NCI-H526 treated with DMSO at 0.1 percent for 48 hours (cell line): ENCODE results near the gene EGFR.

Source experiments
- DNase-seq: peaks from one replicate; lab custom pipeline; 2025; lab: John Stamatoyannopoulos, UW

Gene EGFR

DNA sequence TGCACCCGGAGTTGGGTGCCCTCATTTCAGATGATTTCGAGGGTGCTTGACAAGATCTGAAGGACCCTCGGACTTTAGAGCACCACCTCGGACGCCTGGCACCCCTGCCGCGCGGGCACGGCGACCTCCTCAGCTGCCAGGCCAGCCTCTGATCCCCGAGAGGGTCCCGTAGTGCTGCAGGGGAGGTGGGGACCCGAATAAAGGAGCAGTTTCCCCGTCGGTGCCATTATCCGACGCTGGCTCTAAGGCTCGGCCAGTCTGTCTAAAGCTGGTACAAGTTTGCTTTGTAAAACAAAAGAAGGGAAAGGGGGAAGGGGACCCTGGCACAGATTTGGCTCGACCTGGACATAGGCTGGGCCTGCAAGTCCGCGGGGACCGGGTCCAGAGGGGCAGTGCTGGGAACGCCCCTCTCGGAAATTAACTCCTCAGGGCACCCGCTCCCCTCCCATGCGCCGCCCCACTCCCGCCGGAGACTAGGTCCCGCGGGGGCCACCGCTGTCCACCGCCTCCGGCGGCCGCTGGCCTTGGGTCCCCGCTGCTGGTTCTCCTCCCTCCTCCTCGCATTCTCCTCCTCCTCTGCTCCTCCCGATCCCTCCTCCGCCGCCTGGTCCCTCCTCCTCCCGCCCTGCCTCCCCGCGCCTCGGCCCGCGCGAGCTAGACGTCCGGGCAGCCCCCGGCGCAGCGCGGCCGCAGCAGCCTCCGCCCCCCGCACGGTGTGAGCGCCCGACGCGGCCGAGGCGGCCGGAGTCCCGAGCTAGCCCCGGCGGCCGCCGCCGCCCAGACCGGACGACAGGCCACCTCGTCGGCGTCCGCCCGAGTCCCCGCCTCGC is at the start of gene EGFR:
EGFR (plus strand) TSS at position 657 of the 830 bp plus-strand sequence. CDS start 261 bp downstream, outside the sequence.
- DNase-seq: no peak

DNA sequence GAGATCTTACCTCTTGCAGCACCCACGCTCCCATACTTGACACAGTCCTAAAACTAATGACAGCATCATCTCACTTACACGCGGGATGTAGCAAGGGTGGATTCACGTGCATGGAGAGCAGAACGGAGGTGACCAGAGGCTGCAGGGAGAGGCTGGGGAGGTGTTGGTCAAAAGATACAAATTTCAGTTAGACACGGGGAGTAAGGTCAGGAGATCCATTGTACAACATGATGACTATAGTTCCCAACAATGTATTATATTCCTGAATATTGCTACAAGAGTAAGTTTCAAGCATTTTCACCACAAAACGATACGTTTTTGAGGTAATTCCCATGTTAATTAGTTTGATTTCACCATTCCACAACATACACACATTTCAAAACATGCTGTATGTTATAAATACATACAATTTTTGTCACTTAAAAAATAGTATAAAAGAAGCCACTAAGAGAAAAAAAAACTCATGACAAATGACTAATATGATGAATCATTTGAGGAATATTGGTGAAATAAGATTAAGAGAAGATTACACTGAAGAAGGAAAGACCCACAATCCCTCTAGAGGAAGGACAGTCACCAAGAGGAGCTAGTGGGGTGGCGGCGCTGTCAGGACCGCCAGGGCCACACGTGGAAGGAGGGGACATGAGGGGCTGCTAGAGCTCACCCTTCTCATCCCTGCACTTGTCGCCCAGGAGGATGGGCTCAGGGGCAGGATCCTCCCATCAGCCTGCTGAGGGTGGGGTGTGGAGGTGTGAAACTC is 49.4 kb upstream of the EGFR start:
- DNase-seq: no peak

DNA sequence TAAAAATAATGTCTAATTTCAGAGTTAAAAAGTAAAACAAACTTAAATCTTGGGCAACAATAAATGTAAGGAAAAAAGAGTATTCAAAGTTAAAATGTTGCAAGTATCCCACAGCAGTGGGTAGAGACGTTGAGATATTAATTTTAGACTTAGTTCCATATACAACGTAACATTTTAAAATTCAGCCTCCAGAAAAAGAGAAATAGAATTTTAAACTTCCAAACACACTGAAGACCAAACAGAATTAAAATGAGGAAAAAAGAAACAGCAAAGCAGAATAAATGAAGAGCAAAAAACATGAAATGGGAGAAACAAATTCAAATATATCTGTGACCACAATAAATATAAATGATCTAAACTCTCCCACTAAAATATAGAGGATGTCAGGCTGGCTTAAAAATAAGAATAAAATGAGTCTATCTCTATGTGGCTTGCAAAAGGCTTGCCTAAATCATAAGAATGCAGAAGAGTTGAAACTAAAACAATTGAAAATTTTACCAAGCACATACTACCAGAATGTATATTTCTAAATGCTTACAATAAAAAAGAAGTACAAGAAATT is 46.0 kb upstream of the EGFR start:
- DNase-seq: no peak

DNA sequence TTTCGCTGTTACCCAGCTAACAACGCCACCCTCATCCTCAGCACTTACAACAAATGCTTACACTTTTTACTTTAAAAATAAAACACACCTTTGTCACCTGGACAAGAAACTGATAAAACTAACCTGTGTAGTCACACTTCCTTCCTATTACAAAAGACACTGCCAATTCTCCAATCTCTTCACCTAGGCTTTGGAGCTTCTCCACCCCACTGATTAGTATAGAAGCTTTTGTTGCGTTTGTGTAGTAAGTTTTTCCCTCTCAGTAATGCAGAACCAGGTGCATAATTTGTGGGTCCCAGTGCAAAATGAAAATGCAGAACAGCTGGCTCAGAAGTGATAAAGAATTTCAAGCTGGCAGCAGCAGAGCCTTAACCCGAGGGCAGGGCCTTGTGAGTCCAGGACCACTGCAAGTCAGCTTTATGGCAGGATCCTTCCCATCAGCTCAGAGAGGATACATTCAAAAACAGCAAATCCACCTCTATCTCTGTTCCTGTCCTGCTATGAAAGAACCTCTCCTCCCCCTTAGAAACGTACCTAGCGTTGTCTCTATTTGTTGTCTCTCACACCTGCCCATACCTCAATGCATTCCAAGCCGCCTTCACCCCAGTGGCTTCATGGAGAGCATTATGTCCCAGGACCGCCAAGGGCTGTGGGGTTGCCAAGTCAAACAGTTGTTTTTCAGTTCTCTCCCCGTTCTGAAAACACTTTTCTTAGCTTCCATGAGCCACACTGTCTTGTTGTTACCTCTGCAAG is 40.3 kb upstream of the EGFR start:
- no peak for DNase-seq

DNA sequence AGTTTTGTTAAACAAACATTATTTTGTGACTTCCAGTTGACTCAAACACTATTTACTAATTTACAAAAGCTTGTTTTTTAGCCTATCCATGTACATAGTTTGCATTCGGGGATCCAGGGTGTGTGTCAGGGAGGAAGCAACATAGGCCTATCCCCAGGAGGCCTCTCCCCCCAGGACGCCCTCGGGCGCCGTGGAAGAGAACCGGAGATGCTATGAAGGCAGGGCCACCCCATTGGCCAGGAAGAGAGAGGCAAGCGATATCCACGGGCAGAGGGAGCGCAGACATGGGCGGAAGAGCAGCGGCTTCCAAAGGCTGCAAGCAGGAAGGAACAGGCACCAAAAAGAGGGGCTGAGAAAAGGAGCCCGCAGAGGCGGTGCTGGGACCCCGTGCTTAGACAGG is 38.3 kb upstream of the EGFR start:
- DNase-seq: no peak

DNA sequence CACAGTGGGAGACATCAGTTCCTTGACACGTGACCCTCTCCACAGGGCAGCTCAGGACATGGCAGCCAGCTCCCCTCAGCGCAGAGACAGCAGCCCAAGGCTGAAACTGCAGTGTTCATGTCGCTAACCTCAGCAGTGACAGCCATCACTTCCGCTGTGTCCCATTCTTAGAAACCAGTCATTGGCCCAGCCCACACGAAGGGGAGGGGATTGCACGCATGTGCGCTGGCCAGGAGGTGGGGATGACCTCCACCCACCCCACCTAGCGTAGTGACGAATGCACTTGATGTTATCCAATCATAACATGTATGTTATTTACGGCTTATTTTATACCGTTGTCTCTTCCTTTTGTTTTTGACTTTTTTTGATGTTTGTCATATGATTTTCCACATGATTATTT is 36.9 kb upstream of the EGFR start:
- no peak for DNase-seq

DNA sequence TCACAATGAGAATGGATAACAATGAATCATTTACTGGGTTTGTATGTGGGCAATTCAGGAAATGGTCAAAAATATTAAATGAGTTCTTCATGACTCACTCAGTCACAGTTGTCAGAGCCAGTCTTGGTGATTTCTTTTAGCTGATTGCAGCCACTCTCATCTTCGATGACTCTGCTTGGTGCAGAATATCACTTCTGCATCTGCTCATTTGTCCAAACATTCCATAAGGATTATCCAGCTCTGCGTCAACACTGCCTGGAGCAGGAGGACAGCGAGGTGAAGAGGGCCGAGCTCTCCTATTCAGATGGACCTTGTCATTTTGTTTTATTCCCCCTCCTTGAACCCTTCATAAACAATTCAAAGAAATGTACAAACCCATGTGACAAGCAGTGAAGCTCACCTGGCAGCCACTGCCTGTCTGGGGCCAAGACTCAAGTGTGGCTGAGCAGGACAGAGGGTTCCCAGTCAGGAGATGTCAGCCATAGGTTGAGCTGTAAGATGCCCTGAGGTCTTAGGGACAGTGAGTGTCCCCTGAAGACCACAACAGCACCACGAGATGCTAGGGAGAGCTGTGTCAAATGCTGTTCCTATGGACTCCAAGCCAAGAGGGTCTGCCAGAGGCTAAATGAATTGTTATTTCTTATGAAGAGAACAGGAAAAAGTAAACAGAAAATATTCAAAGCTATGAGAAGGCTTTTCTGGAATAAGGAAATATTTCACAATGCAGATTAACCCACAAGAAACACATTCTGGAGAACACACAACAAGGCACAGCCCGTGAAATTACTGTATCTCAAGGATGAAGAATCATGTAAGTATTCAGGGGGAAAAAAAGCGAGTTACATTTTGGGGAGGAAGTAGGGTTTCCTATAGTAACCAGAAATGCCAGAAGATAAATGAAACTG is 33.1 kb upstream of the EGFR start:
- no peak for DNase-seq

DNA sequence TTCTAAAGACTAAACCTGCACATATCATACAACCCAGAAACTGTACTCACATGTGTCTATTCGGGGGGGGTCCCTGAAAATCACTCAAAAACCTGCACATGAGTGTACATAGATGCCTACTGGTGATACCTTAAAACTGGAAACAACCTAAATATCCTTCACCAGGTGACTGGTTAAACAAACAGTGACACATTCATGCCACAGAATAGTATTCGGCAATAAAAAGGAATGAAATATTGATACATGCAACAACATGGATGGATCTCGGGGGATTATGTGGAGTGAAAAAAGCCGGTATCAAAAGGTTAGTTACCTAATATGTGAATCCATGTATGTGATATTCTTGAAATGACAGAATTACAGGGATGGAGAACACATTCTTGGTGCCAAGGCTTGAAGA is 32.1 kb upstream of the EGFR start:
- no peak for DNase-seq

DNA sequence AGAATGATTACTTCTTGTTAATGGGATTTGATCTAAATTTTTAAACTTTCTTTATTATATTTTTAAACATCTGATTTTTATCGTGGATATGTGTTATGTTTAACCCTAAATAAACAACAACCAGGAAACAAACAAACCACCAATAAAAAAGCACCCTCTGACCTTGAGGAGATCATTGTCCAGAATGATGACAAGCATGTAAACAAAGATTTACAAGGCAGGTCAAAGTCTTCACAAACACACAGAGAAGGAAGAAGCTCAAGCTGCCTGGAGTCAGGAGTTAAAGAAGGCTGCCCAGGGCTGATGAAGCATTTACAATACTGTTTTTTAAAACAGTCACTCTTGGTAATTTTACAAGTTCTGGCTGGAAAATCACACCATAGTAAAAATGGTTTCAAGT is 31.0 kb upstream of the EGFR start:
- no peak for DNase-seq

DNA sequence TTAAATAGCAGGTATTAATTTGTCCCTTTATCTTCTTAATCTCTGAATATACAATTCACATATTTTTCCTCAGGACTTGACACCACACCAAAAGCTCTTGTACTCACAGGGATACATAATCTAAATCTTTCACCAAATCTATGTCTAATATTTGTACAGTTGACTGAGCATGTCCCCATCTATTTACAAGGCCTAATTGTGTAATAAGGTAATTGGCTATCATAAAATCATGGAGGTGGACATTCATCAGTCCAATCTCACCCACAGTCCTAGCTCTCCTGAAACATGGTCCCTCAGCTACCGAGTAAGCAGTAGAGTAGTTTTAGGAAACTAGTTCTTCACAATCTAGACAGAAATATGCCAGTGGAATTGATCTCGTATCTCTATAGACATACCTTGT is 30.3 kb upstream of the EGFR start:
- no peak for DNase-seq

DNA sequence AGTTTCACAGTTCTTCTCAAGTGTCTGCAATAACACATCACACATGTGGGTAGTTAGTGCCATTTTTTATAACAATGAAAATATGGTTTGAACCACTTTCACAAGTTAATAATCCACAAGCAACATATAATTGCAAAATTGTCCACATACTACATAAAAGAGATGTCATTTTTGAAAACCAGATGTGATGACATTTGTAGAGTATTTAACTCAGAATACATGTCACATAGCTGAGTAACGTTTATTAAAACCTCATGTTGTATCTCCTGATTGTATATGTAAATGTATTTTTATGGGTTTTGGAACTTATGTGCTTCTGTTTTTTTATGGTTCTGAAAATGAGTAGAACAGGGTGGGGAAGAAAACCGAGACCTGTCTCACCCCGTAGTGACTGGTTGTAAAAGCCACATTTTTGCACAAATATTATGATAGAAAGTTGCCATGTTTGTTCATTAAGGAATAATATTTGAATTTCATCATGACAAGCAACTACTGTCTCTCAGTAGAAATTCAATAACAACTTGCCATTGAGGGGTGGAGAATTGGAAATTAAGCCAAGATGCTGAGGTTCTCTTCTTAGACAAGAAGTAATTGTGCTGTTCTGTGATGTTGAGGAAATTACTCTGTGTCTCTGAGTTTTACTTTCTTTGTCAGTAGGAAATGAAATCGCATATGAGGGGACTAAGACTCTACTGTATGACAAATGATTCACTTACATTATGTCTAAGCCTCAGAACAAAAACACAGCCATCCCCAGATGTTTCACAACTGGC is 29.2 kb upstream of the EGFR start:
- DNase-seq: no peak

DNA sequence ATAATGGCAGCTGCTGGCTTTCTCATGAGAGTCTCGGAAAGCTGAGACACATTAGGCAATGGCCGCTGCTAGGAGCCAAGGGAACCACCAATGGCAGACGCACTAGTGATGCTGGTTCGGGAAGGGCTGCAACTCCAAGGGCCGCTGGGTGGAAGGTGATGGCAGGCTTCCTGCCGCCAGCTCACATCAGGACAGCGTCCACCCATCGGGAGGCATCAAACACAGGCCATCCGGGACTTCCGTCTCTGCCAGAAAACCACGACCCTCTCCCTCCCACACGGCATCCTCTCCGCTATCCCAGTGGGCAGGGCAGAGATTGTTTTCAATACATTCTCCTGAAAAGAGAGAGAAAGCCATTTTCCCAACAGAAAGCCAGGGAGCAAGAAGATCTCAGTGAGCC is 27.5 kb upstream of the EGFR start:
- DNase-seq: no peak

DNA sequence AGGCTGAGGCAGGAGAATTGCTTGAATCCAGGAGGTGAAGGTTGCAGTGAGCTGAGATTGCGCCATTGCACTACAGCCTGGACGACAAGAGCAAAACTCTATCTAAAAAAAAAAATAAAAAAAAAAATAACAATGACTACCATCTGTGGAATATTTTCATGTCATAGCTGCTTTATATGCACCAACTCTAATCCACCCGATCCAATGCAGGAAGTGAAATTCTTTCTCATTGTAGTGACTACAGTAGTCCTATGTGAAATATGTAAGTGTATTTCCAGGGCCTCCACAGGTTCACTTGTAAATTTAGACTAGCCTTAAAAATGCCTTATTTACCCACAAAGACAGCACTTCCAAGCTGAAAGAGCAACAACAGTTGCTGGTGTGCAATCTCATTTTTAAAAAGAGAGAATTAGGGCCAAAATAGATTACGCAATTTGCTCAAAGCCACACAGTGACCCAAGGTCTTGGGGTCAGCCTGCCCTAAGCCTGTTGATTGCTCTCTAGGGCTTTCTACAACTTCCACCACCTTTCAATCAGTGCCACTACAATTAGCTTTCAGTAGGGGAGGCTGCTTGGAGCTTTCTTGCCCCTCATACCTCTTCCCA is 25.8 kb upstream of the EGFR start:
- DNase-seq: no peak

DNA sequence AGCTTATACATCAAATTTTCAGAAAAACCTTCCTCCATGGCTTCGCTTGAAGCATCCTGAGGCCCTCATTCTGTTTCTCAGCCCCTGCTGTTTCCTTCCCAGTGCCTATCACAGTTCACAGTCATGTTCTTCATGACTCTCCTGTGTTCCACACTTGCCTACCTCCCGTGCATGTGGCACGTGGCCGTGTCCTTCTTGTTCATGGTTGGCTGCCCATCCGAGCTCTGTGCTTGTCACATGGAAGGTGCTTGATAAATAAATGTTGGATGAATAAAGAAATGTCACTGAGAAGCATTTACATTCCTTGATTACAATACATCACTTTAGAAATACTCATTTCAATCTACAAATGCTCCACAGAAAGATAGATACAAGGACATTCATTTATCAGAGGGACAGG is 23.7 kb upstream of the EGFR start:
- no peak for DNase-seq

DNA sequence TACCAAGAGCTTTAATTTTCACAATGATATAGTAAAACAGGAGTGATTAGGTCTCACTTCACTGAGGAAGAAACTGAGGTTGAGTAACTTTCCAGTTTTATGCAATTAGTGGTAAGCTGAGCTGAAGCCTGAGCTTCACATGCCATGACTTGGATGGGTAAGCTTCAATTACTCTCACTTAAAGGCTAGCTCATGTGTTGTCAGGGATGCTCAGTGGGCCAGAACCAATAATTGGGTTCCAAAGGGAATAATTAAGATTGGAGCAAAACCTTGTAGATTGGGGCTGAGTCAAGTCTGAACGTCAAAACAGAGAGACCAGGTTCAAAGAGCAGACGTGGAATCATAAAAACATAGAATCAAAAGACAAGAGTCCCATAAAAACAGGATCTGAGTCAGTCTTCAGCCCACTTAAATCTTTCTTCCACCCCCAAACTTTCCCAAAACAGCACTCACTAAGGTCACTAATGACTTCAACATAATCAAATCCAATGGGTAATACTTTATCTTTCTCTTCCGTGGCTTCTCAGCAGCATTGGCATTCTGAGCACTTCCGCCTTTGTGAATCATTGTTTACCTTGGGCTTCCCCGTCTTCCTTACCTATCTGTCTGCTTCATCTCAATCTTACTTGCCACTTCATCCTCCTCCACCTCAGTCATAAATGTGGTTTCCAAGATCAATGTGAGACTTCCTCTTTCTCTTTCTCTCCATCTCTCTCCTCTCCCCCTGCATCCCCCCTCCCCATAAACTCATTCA is 23.0 kb upstream of the EGFR start:
- no peak for DNase-seq

DNA sequence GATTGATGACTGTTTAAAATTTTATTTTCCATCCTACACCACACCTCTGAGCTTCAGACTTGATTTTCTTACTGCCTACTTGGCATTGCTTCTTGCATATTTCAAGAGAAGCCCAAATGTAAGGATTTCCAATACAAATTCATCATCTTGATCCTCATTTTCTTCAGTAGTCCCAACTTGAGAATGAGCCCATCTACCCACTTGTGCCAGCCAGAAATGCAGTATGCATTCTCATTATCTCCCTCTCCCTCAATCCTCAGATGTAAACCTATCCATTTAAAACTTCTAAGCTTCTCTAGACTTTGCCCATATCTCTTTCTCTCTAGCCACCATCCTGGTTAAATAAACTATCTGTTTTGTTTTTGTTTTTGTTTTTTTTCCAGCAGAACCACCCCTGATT is 22.4 kb upstream of the EGFR start:
- DNase-seq: no peak

DNA sequence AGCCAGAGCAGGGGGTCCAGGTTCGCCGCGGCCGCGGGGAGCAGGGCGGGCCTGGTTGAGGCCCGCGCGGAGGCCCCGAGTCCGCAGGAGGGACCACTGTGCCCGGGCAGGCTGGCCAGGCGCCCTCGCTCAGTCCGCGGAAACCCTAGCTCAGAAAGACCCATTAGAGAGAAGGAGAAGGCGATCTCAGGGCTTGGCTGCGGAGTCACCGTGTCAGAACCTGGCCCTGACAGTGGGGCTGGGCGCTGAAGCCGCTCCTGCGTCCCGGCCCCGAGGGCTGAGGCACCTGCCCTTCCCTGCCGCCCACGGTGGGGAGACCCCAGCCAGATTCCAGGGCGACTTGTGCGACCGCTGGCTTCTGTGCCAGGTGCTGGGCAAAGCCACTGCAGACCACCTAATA is 14.2 kb upstream of the EGFR start:
- DNase-seq: no peak

DNA sequence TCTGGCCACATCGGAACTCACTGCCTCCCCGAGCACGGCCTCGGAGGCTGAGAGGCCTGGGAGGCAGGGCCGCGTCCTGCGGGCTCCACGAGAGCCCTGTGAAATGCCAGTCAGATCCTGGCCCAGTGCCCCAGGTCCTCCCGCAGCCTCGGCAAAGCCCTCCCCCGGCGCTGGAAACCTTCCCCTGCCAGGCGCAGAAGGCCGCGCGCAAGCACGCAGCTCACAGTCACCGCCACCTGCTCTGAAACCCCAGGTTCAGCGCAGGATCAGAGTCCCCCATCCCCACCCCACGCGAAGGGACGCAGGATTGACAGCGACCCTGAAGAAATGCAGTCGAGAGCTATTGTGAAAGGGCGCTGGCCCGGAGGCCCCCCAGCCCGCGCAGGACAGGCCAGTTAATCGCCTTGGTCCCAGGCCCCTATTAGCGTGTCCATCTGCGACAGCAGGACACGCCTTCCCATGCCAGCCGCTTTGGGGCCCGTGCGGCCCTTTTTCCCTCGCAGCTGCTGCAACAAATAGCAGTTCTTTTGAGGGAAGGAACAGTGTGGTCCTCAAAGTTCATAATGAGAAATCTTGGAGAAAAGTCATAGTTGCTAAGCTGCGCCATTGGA is 13.5 kb upstream of the EGFR start:
- DNase-seq: no peak

DNA sequence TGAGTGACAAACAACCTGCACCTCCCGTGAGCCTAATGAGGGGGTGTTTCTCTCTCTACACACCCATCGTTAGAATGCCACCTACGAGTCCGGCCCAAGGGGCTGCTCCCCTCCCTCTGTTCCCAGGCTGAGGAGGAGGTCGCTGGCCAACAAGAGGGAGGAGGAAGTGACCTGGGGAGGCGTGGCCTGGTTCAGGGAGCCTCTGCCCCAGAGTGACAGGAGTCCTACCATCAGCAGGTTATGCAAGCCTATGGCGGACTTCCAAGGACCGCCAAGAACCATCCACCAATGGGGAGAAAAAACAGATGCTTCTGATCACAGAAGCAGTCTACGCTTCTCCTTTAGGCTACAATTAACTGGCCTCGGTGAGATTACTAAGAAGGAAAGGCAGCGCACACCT is 12.3 kb upstream of the EGFR start:
- no peak for DNase-seq
